ENCODE data around the gene ATF7IP2.

- TF ChIP-seq CTCF (IDR thresholded peaks at IDR 0.05; ENCODE audit: insufficient read depth, low read depth, low read length) (no peak), EZH2 (IDR thresholded peaks at IDR 0.05; ENCODE audit: insufficient read depth, low read length) (no peak)
Observed at GRCh38 chr16:10520869-10521578, 135.2 kb downstream of the ATF7IP2 start.
